ENCODE measurements around the gene TMC1.

Gene TMC1

DNA sequence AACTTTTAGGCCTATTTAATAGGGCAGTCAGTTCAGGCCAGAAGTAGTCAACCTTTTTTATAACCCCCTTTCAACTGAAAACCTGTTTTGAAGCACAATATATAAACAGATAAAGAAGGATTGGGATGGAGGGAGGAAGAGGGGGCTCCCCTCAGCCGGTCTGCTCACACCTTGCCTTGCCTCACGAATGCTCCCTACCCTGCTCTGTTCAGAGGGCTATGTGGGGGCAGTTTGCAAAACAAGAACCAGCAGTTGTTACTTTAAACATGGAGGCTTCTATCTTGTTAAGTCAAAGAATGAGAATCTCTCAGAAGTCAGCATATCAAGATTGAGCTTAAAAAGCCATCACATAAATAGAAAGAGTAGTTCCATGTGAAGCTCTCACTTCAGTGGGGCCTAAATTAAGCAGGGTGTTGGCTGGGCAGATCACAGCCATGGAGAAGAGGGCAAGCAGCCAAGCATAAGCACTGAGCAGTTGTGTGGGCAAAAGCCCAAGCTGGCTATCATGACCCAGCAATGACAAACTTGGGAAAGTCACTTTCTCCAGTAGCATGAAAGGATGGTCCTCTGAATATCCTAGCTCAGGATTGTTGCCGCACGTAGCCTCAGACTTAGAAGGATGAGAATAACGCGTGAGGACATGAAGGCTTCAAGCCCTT lies 360.8 kb downstream of the TMC1 start:
- DNase-seq, result no peak

DNA sequence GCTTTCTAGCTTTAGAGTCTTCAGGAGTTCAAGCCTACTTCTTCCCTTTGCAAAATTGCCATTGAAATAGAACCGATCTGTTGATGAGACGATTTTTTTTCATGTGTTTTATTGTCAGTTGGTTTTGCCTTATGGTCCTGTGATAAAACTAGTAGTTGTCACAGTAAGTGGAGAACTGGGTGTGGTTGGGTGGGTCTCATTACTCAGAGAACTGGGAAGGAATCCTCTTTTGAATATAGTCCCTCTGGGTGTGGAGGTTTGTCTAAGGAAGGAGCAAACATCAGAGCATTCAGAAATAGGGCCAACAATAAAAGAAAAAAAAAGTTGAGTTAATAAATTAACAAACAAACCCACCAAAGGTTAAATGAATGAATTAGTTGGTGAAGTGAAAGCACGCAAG lies 362.5 kb downstream of the TMC1 start:
- DNase-seq, result no peak

DNA sequence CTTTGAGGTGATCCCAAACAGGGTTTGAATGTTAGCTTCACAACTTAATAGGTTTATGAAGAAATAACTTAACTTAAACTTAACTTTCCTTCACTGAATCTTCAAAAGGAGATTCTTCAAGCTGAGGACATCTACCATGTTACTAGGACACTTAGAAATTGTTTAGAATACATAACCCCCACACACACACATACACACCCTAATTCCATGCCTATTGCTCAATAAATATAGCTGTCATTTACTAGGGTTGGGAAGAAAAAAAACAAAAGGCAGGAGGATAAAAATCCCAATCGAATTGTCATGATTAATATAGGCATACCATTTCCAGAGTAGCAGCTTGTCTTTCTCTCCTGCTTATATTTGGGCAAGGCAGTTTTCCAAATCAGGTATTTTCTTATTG lies 363.1 kb downstream of the TMC1 start:
- DNase-seq, result no peak
